Uterus (tissue), 4 donors: ENCODE results near the gene TBP. TPM values are rescaled to one million over a fixed set of nuclear protein-coding genes. Genes with fewer than 3 reads are reported as not detected.

Experiments used
- total RNA-seq, 4 donors: library from RNA; depleted of rRNA in 3 of 4; stranded (reverse); fragments of >200 nt in 3 of 4; gene quantifications; one replicate each; pipeline versions ENCODE4 v1.1.0 to v1.2.4, GENCODE V29; 2014 to 2023
- donor health status: DM: yes; HTN: yes; CAD: no.

TBP gene
- total RNA-seq, 4 donors from 2014 or later, result 1.8 to 50.6 (median 16.3) TPM

Other genes with a start within 250 kb of the TBP start
- gene FAM120B, start 247.6 kb upstream of the TBP start, total RNA-seq, result 10 to 100 TPM; 12.1 to 50.9 (median 35.2) TPM
- gene PSMB1, start 1.1 kb upstream of the TBP start, total RNA-seq, result 100 to 1,000 TPM; 109 to 169 (median 144) TPM
- 10 to 100 TPM; 23.8 to 50.3 (median 39.6) TPM for gene PDCD2, start 30.3 kb downstream of the TBP start, total RNA-seq